ENCODE measurements around the gene MEIOB. TPM values are rescaled to one million over a fixed set of nuclear protein-coding genes. Genes with fewer than 3 reads are reported as not detected.

The MEIOB gene
- total RNA-seq, 1 donor from 2014 or later: 2.4 TPM

GRCh38 chr16:1895949-1896675 is 24.1 kb upstream of the MEIOB start:
- Mint-ChIP-seq H3K4me1 (ENCODE audit: low read depth, unreplicated experiment) (peaks cover 7% of the 10 kb centered on the region), H3K9me3 (ENCODE audit: unreplicated experiment) (peaks cover 4% of the 10 kb centered on the region), H3K4me3 (ENCODE audit: unreplicated experiment) (no peak overlapping the region), H3K36me3 (ENCODE audit: unreplicated experiment) (no peaks in the 10 kb centered on the region), H3K27me3 (ENCODE audit: unreplicated experiment) (peaks cover 6% of the 10 kb centered on the region), H3K27ac (ENCODE audit: unreplicated experiment) (peak overlapping the region; percentile 55)
- DNase-seq: no peak
- no peak for TF ChIP-seq CTCF (IDR thresholded peaks at IDR 0.05; ENCODE audit: partially characterized antibody, unreplicated experiment)

- Mint-ChIP-seq H3K27me3 (ENCODE audit: unreplicated experiment) (peaks cover 6% of the 10 kb centered on the region), H3K4me3 (ENCODE audit: unreplicated experiment) (no peak overlapping the region), H3K27ac (ENCODE audit: unreplicated experiment) (no peak overlapping the region), H3K4me1 (ENCODE audit: low read depth, unreplicated experiment) (peaks cover 14% of the 10 kb centered on the region), H3K36me3 (ENCODE audit: unreplicated experiment) (no peaks in the 10 kb centered on the region), H3K9me3 (ENCODE audit: unreplicated experiment) (peaks cover 4% of the 10 kb centered on the region)
- DNase-seq: no peak
- TF ChIP-seq CTCF (IDR thresholded peaks at IDR 0.05; ENCODE audit: partially characterized antibody, unreplicated experiment): no peak
Observed at GRCh38 chr16:1895068-1895467, 23.1 kb upstream of the MEIOB start.

- Mint-ChIP-seq H3K4me3 (ENCODE audit: unreplicated experiment) (no peak overlapping the region), H3K4me1 (ENCODE audit: low read depth, unreplicated experiment) (peaks cover 10% of the 10 kb centered on the region), H3K27ac (ENCODE audit: unreplicated experiment) (no peak overlapping the region), H3K27me3 (ENCODE audit: unreplicated experiment) (peaks cover 3% of the 10 kb centered on the region), H3K36me3 (ENCODE audit: unreplicated experiment) (no peaks in the 10 kb centered on the region), H3K9me3 (ENCODE audit: unreplicated experiment) (peaks cover 1% of the 10 kb centered on the region)
- DNase-seq: no peak
- no peak for TF ChIP-seq CTCF (IDR thresholded peaks at IDR 0.05; ENCODE audit: partially characterized antibody, unreplicated experiment)
Observed at GRCh38 chr16:1890708-1891050, 18.7 kb upstream of the MEIOB start.

- no peak overlapping the region for H3K4me3 Mint-ChIP-seq (ENCODE audit: unreplicated experiment)
- H3K36me3 Mint-ChIP-seq (ENCODE audit: unreplicated experiment): no peaks in the 10 kb centered on the region
- H3K9me3 Mint-ChIP-seq (ENCODE audit: unreplicated experiment): no peaks in the 10 kb centered on the region
- DNase-seq: no peak
- no peak for TF ChIP-seq CTCF (IDR thresholded peaks at IDR 0.05; ENCODE audit: partially characterized antibody, unreplicated experiment)
- peaks cover 3% of the 10 kb centered on the region for H3K27me3 Mint-ChIP-seq (ENCODE audit: unreplicated experiment)
- H3K4me1 Mint-ChIP-seq (ENCODE audit: low read depth, unreplicated experiment): peaks cover 10% of the 10 kb centered on the region
- H3K27ac Mint-ChIP-seq (ENCODE audit: unreplicated experiment): no peak overlapping the region
Observed at GRCh38 chr16:1890024-1890707, 18.2 kb upstream of the MEIOB start.

- no peaks in the 10 kb centered on the region for H3K36me3 Mint-ChIP-seq (ENCODE audit: unreplicated experiment)
- DNase-seq: no peak
- TF ChIP-seq CTCF (IDR thresholded peaks at IDR 0.05; ENCODE audit: partially characterized antibody, unreplicated experiment): no peak
- no peak overlapping the region for H3K4me3 Mint-ChIP-seq (ENCODE audit: unreplicated experiment)
- no peak overlapping the region for H3K27ac Mint-ChIP-seq (ENCODE audit: unreplicated experiment)
- no peaks in the 10 kb centered on the region for H3K9me3 Mint-ChIP-seq (ENCODE audit: unreplicated experiment)
- peaks cover 3% of the 10 kb centered on the region for H3K27me3 Mint-ChIP-seq (ENCODE audit: unreplicated experiment)
- H3K4me1 Mint-ChIP-seq (ENCODE audit: low read depth, unreplicated experiment): peaks cover 9% of the 10 kb centered on the region
Observed at GRCh38 chr16:1887711-1888354, 15.9 kb upstream of the MEIOB start.
